ENCODE results near the gene GLYR1. TPM values are rescaled to one million over a fixed set of nuclear protein-coding genes. Genes with fewer than 3 reads are reported as not detected.

Gene GLYR1
- total RNA-seq, 4 donors from 2014 or later: 57.5 to 168 (median 66.9) TPM

DNA sequence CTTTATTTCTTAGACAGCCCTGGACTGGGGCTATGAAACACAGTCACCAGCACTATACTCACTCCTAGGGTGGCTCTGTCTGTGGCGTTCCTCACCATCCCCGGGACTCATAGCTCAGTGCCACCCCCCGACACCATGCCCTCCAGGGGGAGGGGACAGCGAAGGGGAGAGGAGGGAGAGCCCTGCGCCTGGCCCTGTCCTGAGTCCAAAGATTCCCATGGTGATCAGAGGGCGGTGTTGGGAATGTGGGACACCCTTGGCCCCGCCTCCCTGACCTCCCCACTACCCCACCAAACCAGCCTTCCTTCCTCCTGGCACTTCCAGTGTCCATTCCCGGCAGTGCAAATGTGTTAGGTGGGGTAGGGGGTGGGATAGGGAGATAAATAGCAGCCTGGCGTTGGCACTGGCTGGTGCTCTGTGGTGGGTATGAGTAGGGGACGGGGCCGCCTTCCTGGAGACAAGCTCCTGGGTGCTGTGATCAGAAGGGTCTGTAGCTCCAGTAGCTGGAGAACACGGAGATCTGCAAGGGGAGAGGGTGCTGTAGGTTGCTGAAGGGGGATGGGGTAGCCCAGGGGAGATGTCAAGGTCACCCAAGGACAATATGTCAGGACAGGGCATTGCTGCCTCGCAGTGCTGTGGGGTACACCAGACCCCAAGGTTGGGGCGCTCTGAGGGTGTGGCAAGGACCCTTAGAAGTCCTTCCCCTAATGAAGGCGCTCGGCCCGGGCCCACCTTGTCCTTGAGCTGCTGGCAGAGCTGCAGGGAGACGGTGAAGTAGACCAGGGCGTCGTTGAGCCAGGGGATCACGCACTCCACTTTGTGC is 49.9 kb downstream of the GLYR1 start:
- Histone ChIP-seq H3K36me3 (peaks cover 0 to 25% (median 0%) of the 10 kb centered on the region in 3 donors), H3K27ac (peak overlapping the region in 3 of 4 donors; percentile 23 to 74 (median 73))
- TF ChIP-seq, protein P1, sequence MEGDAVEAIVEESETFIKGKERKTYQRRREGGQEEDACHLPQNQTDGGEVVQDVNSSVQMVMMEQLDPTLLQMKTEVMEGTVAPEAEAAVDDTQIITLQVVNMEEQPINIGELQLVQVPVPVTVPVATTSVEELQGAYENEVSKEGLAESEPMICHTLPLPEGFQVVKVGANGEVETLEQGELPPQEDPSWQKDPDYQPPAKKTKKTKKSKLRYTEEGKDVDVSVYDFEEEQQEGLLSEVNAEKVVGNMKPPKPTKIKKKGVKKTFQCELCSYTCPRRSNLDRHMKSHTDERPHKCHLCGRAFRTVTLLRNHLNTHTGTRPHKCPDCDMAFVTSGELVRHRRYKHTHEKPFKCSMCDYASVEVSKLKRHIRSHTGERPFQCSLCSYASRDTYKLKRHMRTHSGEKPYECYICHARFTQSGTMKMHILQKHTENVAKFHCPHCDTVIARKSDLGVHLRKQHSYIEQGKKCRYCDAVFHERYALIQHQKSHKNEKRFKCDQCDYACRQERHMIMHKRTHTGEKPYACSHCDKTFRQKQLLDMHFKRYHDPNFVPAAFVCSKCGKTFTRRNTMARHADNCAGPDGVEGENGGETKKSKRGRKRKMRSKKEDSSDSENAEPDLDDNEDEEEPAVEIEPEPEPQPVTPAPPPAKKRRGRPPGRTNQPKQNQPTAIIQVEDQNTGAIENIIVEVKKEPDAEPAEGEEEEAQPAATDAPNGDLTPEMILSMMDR (IDR thresholded peaks at IDR 0.05): no peak
- TF ChIP-seq POLR2A (IDR thresholded peaks at IDR 0.05): no peak

DNA sequence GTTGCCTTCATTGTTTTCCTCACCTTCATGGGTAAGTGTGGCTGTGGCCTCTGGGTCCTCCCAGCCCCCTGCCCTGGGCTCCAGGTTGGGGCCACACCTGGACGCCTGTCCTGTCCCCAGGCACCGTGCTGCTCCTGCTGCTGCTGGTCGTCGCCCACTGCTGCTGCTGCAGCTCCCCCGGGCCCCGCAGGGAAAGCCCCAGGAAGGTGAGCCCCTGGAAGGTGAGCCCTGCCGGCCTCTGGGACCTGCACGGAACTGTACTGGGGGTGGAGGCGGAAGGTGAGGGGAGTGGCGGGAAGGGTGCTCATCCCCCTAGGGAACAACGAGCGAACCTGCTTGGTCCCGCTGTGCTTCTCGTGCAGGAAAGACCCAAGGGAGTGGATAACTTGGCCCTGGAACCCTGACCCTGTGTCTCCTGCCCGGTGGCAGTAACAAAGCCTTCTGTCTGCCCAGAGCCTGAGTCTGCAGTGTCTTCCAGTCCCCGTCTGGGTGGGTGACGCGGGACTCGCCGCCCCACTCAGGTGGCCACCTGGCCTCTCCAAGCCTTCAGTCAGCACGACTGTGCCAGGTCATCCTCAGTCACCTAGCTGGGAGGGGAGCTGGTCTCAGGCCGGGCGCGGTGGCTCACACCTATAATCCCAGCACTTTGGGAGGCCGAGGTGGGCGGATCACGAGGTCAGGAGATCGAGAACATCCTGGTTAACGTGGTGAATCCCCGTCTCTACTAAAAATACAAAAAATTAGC is 51.1 kb downstream of the GLYR1 start:
- peak overlapping the region in 3 of 4 donors; percentile 73 to 81 (median 74) for H3K27ac ChIP-seq
- no peak for DNase-seq
- no peak for TF ChIP-seq POLR2A (IDR thresholded peaks at IDR 0.05)
- TF ChIP-seq, protein P1 (IDR thresholded peaks at IDR 0.05): no peak

More for the DNA sequence above, 49.9 kb downstream of the GLYR1 start:
- peaks cover 6 to 24% (median 8%) of the 10 kb centered on the region in 4 donors for H3K4me1 ChIP-seq
- H3K27me3 ChIP-seq: no peaks in the 10 kb centered on the region
- DNase-seq: peak in 1 of 3 donors; percentile 76
- H3K9me3 ChIP-seq: no peaks in the 10 kb centered on the region
- H3K4me3 ChIP-seq: peak overlapping the region in 1 of 4 donors; percentile 57

GRCh38 chr16:4795181-4795827 is 51.8 kb downstream of the GLYR1 start, which contains the start of gene SMIM22:
Gene SMIM22, plus strand, starts transcription at chr16:4795369. Its CDS starts 366 bp downstream, at chr16:4795735.
- Histone ChIP-seq H3K4me1 (peaks cover 0 to 8% (median 0%) of the 10 kb centered on the region in 4 donors), H3K4me3 (peak within 1 kb of the TSS in 3 of 4 donors; percentile 37 to 69 (median 57)), H3K27me3 (no peaks in the 10 kb centered on the region), H3K27ac (peak within 1 kb of the TSS in 3 of 4 donors; percentile 73 to 81 (median 74)), H3K36me3 (peaks cover 0 to 25% (median 0%) of the 10 kb centered on the region in 3 donors), H3K9me3 (no peaks in the 10 kb centered on the region)
- peak in 2 of 3 donors; percentile 82 to 87 for DNase-seq
- peak in 1 of 2 donors; percentile 40 for TF ChIP-seq POLR2A (IDR thresholded peaks at IDR 0.05)
- TF ChIP-seq, protein P1 (IDR thresholded peaks at IDR 0.05): no peak

More for the DNA sequence above, 51.1 kb downstream of the GLYR1 start:
- no peaks in the 10 kb centered on the region for H3K9me3 ChIP-seq
- H3K4me1 ChIP-seq: peaks cover 0 to 15% (median under 1%) of the 10 kb centered on the region in 4 donors
- H3K36me3 ChIP-seq: peaks cover 0 to 25% (median 0%) of the 10 kb centered on the region in 3 donors
- no peaks in the 10 kb centered on the region for H3K27me3 ChIP-seq
- peak overlapping the region in 3 of 4 donors; percentile 37 to 69 (median 57) for H3K4me3 ChIP-seq

GRCh38 chr16:4792951-4793513 is 54.1 kb downstream of the GLYR1 start:
- TF ChIP-seq POLR2A (IDR thresholded peaks at IDR 0.05): no peak
- TF ChIP-seq, protein P1 (IDR thresholded peaks at IDR 0.05): no peak
- Histone ChIP-seq H3K27me3 (no peaks in the 10 kb centered on the region), H3K4me3 (no peak overlapping the region)

GRCh38 chr16:4790871-4791270 is 56.2 kb downstream of the GLYR1 start:
- Histone ChIP-seq H3K4me1 (peaks cover 0 to 5% (median 0%) of the 10 kb centered on the region in 4 donors), H3K27me3 (no peaks in the 10 kb centered on the region), H3K9me3 (no peaks in the 10 kb centered on the region), H3K4me3 (no peak overlapping the region), H3K27ac (no peak overlapping the region), H3K36me3 (no peaks in the 10 kb centered on the region)
- TF ChIP-seq, protein P1 (IDR thresholded peaks at IDR 0.05): no peak
- TF ChIP-seq POLR2A (IDR thresholded peaks at IDR 0.05): no peak
- DNase-seq: no peak

More at GRCh38 chr16:4792951-4793513, 54.1 kb downstream of the GLYR1 start:
- no peaks in the 10 kb centered on the region for H3K9me3 ChIP-seq
- DNase-seq: no peak
- no peak overlapping the region for H3K27ac ChIP-seq
- peaks cover 0 to 5% (median 0%) of the 10 kb centered on the region in 4 donors for H3K4me1 ChIP-seq
- H3K36me3 ChIP-seq: peaks cover 0 to 8% (median 0%) of the 10 kb centered on the region in 3 donors

All from Peyer's patch (tissue), 4 donors.